PC-3 (cell line): Measurements from ENCODE around the gene CCL18. TPM values are rescaled to one million over a fixed set of nuclear protein-coding genes. Genes with fewer than 3 reads are reported as not detected.

Source experiments
- ATAC-seq: fragments of 200-7000 bp; cut with Tn5 transposase; 2 replicates; pipeline ENCODE4 v1.9.1; 2020; ENCODE audit warnings: mild to moderate bottlenecking, moderate library complexity
- BruUV-seq: library from RNA; stranded (reverse); fragments of 400-500 nt; replicated peaks from 2 replicates; lab custom pipeline; 2021; lab: Mats Ljungman, UMichigan
- CTCF ChIA-PET: fragments of 300-600 bp; sonication (Branson Sonifier 250); formaldehyde crosslinking; loops from one replicate; lab custom pipeline; 2022; ENCODE audit warnings: antibody characterized with exemption; lab: Charles Lee
- POLR2A ChIA-PET: fragments of 300-600 bp; sonication (Branson Sonifier 250); formaldehyde crosslinking; loops from one replicate; lab custom pipeline; 2022; ENCODE audit warnings: antibody characterized with exemption; ENCODE audit not compliant: unreplicated experiment; lab: Charles Lee
- DNase-seq: peaks from one replicate; pipeline ENCODE4 v3.0.0-alpha.2; 2015
- H2AFZ ChIP-seq: fragments of 300-600 bp; sonication (generic); 2 replicates; pipeline ENCODE4 v1.6.0; 2016; ENCODE audit warnings: antibody characterized with exemption, low read length
- H3F3A ChIP-seq: fragments of 300-600 bp; sonication (generic); one replicate; pipeline ENCODE4 v1.6.0; 2017; ENCODE audit warnings: antibody characterized with exemption, low read length, control low read depth, mild to moderate bottlenecking; ENCODE audit not compliant: unreplicated experiment
- H3K27ac ChIP-seq: fragments of 300-600 bp; sonication (generic); 2 replicates; pipeline ENCODE4 v1.5.1; 2016; ENCODE audit warnings: mild to moderate bottlenecking, low read length
- H3K27me3 ChIP-seq: fragments of 300-600 bp; sonication (generic); 2 replicates; pipeline ENCODE4 v1.6.1; 2016; ENCODE audit warnings: low read length, mixed read lengths
- H3K36me3 ChIP-seq: fragments of 300-600 bp; sonication (generic); 2 replicates; pipeline ENCODE4 v1.6.1; 2016; ENCODE audit warnings: low read depth, mixed run types, low read length, mixed read lengths
- H3K4me1 ChIP-seq: fragments of 300-600 bp; sonication (generic); 2 replicates; pipeline ENCODE4 v1.5.1; 2016; ENCODE audit warnings: low read length; ENCODE audit not compliant: insufficient read depth
- H3K4me2 ChIP-seq: fragments of 300-600 bp; sonication (generic); 2 replicates; pipeline ENCODE4 v1.6.0; 2016; ENCODE audit warnings: low read length
- H3K4me3 ChIP-seq: fragments of 300-600 bp; sonication (generic); 2 replicates; pipeline ENCODE4 v1.5.1; 2016; ENCODE audit warnings: mild to moderate bottlenecking, low read length, mixed read lengths
- H3K79me2 ChIP-seq: fragments of 300-600 bp; sonication (generic); 2 replicates; pipeline ENCODE4 v1.6.1; 2017; ENCODE audit warnings: low read length, mixed read lengths
- H3K9ac ChIP-seq: fragments of 300-600 bp; sonication (generic); 2 replicates; pipeline ENCODE4 v1.6.0; 2016; ENCODE audit warnings: mild to moderate bottlenecking, low read length
- H3K9me2 ChIP-seq: fragments of 300-600 bp; sonication (generic); replicated peaks from 2 replicates; pipeline ENCODE4 v1.6.1; 2016; ENCODE audit warnings: mixed run types, low read length, mixed read lengths
- H3K9me3 ChIP-seq: fragments of 300-600 bp; sonication (generic); 2 replicates; pipeline ENCODE4 v1.6.1; 2016; ENCODE audit warnings: low read length, mixed read lengths
- H4K20me1 ChIP-seq: fragments of 300-600 bp; sonication (generic); 2 replicates; pipeline ENCODE4 v1.6.1; 2016; ENCODE audit warnings: low read length, mixed read lengths
- EZH2 ChIP-seq: fragments of 300-600 bp; sonication (generic); IDR thresholded peaks from one replicate; pipeline ENCODE4 v1.6.1; 2017; ENCODE audit warnings: antibody characterized with exemption, mild to moderate bottlenecking, low read length; ENCODE audit not compliant: unreplicated experiment
- EZH2phosphoT487 ChIP-seq: fragments of 300-600 bp; sonication (generic); IDR thresholded peaks from 2 replicates; pipeline ENCODE4 v1.6.1; 2018; ENCODE audit warnings: mild to moderate bottlenecking, antibody characterized with exemption, low read length, borderline replicate concordance
- intact Hi-C: fragments of 100-400 bp; cut with micrococcal nuclease; formaldehyde crosslinking; loops from 2 replicates; pipeline ENCODE4 v1.9.0; 2023
- total RNA-seq: library from RNA; depleted of rRNA; stranded (reverse); fragments of >200 nt; gene quantifications from 2 replicates; pipeline ENCODE4 v1.2.3, GENCODE V29; 2014
- TF ChIP-seq, protein P1 (sequence below): fragments of 300-600 bp; sonication (generic); conservative IDR thresholded peaks from 2 replicates; pipeline ENCODE4 v1.5.1; 2017; ENCODE audit warnings: antibody characterized with exemption, low read depth, mild to moderate bottlenecking, low read length

Gene CCL18
- total RNA-seq, 1 experiment from 2014 or later, result not detected

- Histone ChIP-seq H3K4me1 (no peaks in the 10 kb centered on the region), H3F3A (no peaks in the 10 kb centered on the region), H3K27ac (no peak overlapping the region), H3K4me2 (no peak overlapping the region), H3K27me3 (peaks cover 9% of the 10 kb centered on the region; the same call in 1 of the 2 replicates), H3K36me3 (no peaks in the 10 kb centered on the region), H3K9ac (no peak overlapping the region), H3K9me2 (no peaks in the 10 kb centered on the region), H3K4me3 (no peak overlapping the region), H3K79me2 (no peaks in the 10 kb centered on the region), H2AFZ (no peak overlapping the region), H3K9me3 (no peaks in the 10 kb centered on the region), H4K20me1 (no peaks in the 10 kb centered on the region)
- ATAC-seq (no peak), DNase-seq (no peak)
- POLR2A ChIA-PET, result no interaction called here
- intact Hi-C loops, result no loop called here
- CTCF ChIA-PET, result no interaction called here
- BruUV-seq, result no TSS peak
- TF ChIP-seq EZH2, result no peak
- TF ChIP-seq, protein P1, sequence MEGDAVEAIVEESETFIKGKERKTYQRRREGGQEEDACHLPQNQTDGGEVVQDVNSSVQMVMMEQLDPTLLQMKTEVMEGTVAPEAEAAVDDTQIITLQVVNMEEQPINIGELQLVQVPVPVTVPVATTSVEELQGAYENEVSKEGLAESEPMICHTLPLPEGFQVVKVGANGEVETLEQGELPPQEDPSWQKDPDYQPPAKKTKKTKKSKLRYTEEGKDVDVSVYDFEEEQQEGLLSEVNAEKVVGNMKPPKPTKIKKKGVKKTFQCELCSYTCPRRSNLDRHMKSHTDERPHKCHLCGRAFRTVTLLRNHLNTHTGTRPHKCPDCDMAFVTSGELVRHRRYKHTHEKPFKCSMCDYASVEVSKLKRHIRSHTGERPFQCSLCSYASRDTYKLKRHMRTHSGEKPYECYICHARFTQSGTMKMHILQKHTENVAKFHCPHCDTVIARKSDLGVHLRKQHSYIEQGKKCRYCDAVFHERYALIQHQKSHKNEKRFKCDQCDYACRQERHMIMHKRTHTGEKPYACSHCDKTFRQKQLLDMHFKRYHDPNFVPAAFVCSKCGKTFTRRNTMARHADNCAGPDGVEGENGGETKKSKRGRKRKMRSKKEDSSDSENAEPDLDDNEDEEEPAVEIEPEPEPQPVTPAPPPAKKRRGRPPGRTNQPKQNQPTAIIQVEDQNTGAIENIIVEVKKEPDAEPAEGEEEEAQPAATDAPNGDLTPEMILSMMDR, result no peak
These were observed 24.7 kb downstream of the CCL18 start for GRCh38 chr17:36088670-36089338.

DNA sequence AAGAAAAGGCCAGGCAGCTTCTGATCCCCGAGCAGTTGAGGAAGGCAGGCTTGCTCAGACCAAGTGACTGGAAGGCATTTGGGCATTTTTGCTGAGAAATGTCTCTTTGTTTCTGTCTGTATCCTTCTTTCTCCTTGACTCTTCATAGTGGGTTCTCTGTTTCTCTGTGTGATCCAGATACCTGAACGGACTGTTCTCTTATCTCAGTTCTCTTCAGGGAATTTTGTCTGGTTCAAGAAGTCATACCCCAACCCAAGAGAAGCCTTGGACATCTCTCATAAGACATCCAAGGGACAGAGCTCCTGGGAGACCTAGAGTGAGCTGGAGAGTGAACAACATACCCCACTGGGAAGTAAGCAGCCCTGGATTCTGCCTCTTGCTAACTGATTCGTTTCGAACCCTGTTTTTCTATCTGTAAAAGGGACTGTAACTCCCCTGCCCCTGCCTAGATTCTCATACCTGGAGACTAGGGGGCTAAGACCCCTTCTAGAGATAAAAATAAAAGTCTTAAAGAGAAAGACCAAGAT, 25.3 kb downstream of the CCL18 start:
- POLR2A ChIA-PET, result no interaction called here
- Histone ChIP-seq H3K9me3 (no peaks in the 10 kb centered on the region), H3K27ac (no peak overlapping the region), H3K4me2 (no peak overlapping the region), H3K9me2 (no peaks in the 10 kb centered on the region), H3K36me3 (no peaks in the 10 kb centered on the region), H3F3A (no peaks in the 10 kb centered on the region), H4K20me1 (no peaks in the 10 kb centered on the region), H3K4me1 (no peaks in the 10 kb centered on the region), H3K4me3 (no peak overlapping the region), H3K79me2 (no peaks in the 10 kb centered on the region), H3K9ac (no peak overlapping the region), H2AFZ (no peak overlapping the region), H3K27me3 (peaks cover 9% of the 10 kb centered on the region; the same call in 1 of the 2 replicates)
- ATAC-seq (no peak), DNase-seq (no peak)
- intact Hi-C loops, result no loop called here
- no peak for TF ChIP-seq EZH2
- TF ChIP-seq, protein P1, result no peak
- TF ChIP-seq EZH2phosphoT487, result no peak
- BruUV-seq, result no TSS peak
- CTCF ChIA-PET, result no interaction called here
